Activated CD4-positive, CD25-positive, alpha-beta regulatory T cell treated with anti-CD3 and anti-CD28 coated beads, Interleukin-2, amount 50 U/mL, for 24 hours (primary cell): ENCODE data around the gene MAL.

Source experiments
- ATAC-seq, 2 donors: fragments of 150-1000 bp; cut with Tn5 transposase; one replicate each; pipeline ENCODE4 v1.10.0; 2021; ENCODE audit warnings: mild to moderate bottlenecking in 1 of 2, moderate library complexity in 1 of 2

Gene MAL

DNA sequence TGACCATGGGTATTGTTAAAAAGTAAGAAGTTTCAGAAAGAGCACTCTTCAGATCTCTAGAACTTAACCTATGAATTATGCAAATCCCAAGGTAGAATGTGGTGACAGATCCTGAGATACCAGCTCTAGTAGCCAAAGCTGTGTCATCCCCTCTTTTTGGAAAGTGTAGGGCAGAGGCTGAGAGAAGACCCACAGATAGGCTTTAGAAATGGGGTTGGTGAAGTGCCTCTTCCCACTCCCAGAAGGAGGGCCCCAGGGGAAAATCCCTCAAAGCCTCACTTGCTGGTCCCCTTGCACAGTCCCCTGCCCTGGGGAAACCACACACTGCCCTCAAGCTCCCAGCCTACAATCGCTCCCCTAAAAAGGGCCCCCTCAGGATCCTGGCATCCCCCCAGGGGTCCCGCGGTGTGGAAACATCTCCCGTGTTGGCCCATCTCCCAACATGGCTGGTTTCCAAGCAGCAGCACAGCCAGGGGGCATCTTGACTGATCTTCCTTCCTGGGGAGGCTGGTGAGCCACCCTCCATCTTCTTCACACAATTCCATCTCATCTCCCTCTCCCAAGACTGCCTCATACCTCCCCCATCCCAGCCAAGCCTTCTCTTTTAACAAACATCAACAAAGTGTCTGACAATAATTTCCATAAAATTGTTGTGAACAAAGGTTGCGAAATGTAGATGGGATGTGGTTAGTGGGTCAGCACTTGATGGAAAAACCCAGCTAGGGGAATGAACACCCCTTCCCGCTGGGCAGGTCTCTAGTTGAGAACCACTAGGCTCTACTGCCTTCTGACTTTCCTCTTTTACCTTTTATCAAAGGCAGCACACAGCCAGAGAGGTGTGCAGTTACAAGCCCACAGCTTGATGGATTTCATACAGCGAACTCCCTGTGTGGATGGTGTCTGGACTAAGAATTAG, 25.1 kb downstream of the MAL start:
- ATAC-seq: no peak

GRCh38 chr2:95051626-95052025, 26.1 kb downstream of the MAL start:
- no peak for ATAC-seq

- ATAC-seq: no peak
Measured at GRCh38 chr2:95052307-95052706, 26.8 kb downstream of the MAL start.

DNA sequence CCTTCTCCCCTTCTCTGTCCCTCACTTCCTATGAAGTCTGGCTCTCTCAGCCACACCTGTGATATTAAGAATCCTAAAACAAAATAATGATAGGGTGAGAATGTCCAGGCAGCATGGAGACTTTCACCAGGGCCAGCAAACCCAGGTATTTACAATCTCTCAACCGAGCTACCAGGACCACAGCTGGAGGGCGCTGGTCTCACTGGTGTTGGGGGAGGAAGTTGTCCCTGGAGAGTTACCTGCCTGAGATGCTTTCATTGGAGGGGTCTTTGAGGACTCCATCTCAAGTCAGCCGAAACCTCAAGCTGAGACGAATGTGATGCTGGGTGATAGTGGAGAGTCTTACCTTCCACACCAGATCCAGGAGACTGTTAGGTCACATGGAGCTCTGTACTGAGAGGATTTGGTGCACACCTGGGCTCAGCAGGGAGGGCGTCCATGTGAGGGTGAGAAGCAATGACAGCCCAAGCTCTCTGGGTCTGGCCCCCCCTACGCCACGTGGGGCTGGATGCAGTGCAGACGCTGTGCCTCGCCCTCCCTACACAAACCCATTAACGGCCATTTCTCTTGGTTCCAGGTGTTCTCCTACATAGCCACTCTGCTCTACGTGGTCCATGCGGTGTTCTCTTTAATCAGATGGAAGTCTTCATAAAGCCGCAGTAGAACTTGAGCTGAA, 27.4 kb downstream of the MAL start:
- no peak for ATAC-seq

DNA sequence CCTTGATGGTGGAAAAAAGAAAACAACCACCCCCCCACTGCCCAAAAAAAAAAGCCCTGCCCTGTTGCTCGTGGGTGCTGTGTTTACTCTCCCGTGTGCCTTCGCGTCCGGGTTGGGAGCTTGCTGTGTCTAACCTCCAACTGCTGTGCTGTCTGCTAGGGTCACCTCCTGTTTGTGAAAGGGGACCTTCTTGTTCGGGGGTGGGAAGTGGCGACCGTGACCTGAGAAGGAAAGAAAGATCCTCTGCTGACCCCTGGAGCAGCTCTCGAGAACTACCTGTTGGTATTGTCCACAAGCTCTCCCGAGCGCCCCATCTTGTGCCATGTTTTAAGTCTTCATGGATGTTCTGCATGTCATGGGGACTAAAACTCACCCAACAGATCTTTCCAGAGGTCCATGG, 28.0 kb downstream of the MAL start:
- no peak for ATAC-seq

GRCh38 chr2:95054016-95054415, 28.5 kb downstream of the MAL start:
- ATAC-seq: no peak

DNA sequence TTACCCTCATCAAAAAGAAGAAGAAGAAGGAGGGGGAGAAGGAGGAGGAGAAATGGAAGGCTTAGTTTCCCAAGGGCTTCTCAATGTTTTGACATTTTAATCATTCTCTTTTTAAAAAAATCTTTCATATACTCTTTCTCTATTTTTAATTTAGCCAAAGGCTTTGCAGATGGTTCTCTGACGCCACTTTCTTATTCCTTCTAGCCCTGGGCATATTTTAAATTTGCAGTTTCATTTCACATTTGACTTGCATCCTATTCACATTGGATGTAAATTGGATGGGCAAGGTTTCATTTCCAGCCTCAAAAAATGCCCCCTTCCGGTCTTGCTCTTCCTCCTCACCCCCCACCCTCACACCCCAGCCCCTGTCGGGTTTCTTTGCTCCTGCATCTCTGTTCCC, 29.8 kb downstream of the MAL start:
- no peak for ATAC-seq

DNA sequence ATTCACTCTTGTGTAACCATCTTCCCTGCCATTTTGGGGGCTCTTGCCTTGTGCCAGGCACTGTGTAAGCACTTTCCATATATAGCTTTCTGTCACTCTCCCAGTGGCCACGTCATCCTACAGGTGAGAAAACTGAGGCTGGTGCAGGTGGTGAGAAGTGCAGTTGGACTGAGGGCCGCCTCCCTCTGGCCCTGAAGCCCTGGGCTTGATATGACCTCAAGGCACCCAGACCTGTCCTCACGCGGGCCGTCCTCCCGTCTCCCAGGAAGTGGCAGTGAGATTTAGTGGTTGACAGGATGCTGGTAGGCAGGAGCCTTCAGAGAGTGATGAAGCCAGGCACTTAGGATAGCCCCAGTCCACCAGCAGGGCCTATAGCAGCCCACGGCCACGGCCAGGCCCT, 30.5 kb downstream of the MAL start:
- ATAC-seq: peak in 1 of 2 donors; percentile 11

DNA sequence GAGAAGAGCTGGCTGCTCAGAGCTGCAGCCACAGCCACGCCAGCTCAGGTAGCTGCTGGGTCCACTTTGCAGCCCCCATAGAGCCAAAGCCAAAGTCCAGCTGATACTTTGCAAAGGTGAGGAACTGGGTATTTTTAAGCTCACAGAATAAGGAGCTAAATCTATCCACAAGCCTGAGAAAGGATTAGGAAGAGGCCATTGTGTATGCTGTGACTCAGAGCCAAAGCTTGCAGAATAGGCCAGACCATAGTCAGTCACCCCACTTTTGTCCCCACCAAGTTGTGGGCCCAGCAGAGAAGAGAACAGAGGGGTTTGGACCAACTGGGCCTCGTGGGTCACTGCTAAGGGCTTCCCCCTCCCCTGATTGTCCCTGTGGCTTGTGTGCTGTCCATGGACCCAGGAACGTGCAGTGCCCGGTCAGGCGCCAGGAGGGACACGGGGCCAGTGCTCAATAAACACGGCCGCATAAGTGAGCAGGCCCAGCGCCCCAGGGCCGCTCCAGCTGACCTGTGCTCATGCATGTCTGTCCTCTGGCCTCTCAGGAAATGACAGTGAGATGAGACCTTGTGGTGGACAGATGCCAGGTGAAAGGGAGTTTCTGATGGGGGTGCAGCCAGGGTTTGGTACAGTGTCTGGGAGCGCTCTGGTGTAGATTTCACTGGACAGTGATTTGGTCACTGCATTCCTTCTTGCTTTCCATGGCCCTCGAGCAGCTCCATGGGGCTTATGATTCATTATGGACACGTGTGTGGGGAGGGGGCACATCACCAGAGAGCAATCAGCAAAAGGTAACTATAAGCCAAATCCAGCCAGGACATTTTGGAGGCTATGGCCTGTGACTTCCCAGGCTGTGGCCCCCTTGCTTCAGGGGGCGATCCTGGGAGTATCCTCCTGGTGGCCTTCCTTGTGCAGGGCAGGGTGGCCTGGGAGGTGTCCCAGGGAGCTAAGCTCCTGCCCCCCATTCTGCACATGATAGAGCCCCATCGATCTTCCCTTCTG, 31.3 kb downstream of the MAL start:
- ATAC-seq: no peak

- no peak for ATAC-seq
Measured at GRCh38 chr2:95057535-95058370, 32.2 kb downstream of the MAL start.

DNA sequence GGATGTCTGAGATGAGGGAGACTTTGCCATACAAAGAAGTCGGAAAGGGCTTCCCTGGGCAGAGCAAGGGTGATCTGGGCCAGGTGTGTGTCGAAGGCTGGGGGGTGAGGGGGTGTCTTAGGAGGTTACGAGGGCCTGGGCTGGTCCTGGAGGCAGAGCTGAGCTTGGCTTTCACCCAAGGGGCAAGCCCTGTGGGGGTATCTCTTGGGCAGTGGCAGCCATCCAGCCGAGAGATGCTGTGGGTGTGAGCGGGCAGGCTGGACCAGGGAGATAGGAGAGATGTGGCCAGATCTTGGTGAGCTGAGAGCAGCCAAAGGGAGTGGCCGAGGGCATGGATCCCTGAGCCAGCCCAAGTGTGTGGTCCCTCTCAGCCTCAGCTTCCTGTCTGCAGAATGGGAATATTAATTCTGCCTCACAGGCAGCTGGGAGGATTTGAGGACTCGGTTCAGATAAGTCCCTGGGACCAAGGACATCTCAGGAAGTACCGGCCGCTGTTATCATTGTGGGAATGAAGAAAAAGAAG, 33.0 kb downstream of the MAL start:
- no peak for ATAC-seq

DNA sequence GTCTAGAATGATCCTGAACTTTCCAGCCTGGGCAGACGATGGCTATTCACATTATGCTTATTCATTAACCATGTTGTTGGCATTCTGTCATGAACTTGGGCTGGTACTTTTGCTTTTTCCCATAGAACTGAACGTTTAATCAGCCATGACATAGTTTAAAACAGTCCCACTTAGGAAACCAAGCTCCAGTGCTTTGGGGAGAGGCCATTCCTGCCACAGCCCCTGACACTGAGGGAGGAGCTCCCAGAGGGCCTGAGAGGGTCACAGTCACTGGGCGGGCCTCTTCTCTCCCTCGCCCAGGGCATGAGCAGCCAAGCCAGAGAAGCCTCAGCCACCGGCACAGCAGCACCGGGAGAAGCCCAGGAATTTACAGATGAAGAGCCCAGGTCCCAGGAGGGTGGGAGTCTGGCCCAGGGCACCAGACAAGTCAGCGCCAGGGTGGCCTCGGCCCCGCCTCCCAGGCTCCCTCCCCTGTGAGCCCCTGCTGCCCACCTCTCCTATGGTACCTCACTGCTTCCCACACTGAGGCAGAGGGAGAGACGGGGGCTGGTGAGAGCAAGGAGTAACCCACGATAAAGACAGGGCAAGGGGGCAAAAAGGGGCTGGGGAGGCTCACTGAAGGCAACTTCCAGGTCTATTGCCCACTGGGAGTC, 33.6 kb downstream of the MAL start:
- ATAC-seq: no peak

DNA sequence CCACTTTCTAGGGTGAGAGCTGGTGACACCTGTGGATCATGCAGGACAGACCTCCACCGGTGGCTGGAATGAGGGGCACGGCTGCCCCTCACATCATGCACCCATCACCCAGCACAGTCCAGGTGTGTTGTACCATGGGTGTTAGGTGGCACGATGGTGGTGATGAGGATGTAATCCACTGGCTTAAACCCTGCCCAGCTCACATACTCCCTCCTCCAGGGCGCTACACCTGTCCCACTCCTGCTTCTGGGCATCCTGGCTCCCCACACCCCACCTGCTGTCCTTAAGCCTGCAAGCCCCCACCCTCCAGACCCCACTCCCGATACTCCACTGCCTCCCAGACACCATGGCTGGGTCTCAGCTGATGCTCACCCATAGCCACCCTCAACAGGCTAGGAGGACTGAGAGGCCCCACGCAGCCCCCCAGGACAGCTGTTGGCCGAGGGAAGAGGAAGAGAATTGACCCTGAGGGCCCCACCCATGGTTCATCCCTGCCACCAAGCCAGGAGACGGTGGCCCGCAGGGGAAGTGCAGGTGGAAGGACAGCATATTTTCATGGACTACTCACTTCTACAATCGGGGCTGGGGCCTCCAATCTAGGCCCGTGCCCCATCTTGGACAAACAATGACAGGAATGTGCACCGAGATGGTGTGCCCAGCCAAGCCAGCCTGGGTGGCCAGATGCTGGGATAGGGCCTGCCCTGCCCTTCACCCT, 34.3 kb downstream of the MAL start:
- ATAC-seq: no peak

- no peak for ATAC-seq
Measured at GRCh38 chr2:95060446-95061118, 35.1 kb downstream of the MAL start.

- no peak for ATAC-seq
Measured at GRCh38 chr2:95061119-95061512, 35.6 kb downstream of the MAL start.

DNA sequence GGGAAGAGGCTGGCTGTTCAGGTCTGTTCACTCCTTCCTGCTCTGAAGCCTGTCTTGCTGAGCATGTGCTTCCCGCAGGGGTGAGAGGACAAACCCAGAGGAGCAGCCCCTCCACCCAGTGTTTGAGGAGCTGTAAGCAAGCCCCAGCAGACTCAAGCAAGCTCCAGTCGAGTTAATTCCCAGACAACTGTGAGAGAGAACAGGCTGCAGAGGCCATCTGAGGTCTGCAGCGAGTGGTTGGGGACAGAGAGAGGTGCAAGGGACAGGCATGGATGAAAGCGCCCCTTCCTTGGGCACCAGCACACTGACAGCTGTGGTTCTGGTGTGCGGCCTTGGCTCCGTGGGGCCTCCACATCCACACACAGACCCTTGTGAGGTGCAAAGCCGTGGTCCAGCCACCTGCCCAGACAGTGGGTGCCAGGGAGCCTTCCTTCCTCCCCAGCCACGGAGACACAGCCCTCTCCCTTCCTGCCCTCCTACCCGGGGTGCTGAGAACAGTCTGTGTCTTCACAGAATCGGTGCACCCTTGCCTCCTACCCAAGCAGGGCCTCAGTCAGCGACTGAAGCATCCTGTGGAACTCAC, 36.2 kb downstream of the MAL start:
- ATAC-seq: peak; percentile 27 to 44

GRCh38 chr2:95062242-95063085, 37.0 kb downstream of the MAL start:
- ATAC-seq: peak in 1 of 2 donors; percentile 18
